Neural cell (in vitro differentiated cells): ENCODE data around the gene POLE. TPM values are rescaled to one million over a fixed set of nuclear protein-coding genes. Genes with fewer than 3 reads are reported as not detected.

ENCODE experiments used
- H2AFZ ChIP-seq: fragments of 200-600, 300-800 bp; sonication (generic), shearing (Covaris generic); 2 replicates; pipeline ENCODE4 v1.6.0; 2014; ENCODE audit warnings: low read depth, mild to moderate bottlenecking, antibody characterized with exemption, low read length, moderate library complexity
- H3F3A ChIP-seq: fragments of 200-600 bp; shearing (Covaris generic); 2 replicates; pipeline ENCODE4 v1.6.1; 2016; ENCODE audit warnings: mild to moderate bottlenecking, moderate library complexity, mixed read lengths, antibody characterized with exemption, low read length; ENCODE audit not compliant: insufficient read depth, poor library complexity, severe bottlenecking
- H3K27ac ChIP-seq: fragments of 200-600, 300-800 bp; sonication (generic), shearing (Covaris generic); 2 replicates; pipeline ENCODE4 v1.5.1; 2014; ENCODE audit warnings: mild to moderate bottlenecking, low read length, moderate library complexity
- H3K27me3 ChIP-seq: fragments of 300-800, 200-600 bp; sonication (generic), shearing (Covaris generic); 2 replicates; pipeline ENCODE4 v1.6.0; 2014; ENCODE audit warnings: mild to moderate bottlenecking, low read depth, low read length, moderate library complexity; ENCODE audit not compliant: insufficient read depth
- H3K36me3 ChIP-seq: fragments of 300-800, 200-600 bp; sonication (generic), shearing (Covaris generic); 2 replicates; pipeline ENCODE4 v1.5.1; 2014; ENCODE audit warnings: mild to moderate bottlenecking, antibody characterized with exemption, low read length, moderate library complexity; ENCODE audit not compliant: insufficient read depth
- H3K4me2 ChIP-seq: fragments of 300-800, 200-600 bp; sonication (generic), shearing (Covaris generic); 2 replicates; pipeline ENCODE4 v1.6.0; 2014; ENCODE audit warnings: mild to moderate bottlenecking, low read length
- H3K4me3 ChIP-seq: fragments of 300-800, 200-600 bp; sonication (generic), shearing (Covaris generic); 2 replicates; pipeline ENCODE4 v1.5.1; 2014; ENCODE audit warnings: mild to moderate bottlenecking, low read length, moderate library complexity
- H3K79me2 ChIP-seq: fragments of 200-600 bp; shearing (Covaris generic); replicated peaks from 2 replicates; pipeline ENCODE4 v1.6.0; 2014; ENCODE audit warnings: mild to moderate bottlenecking, low read length, moderate library complexity; ENCODE audit not compliant: insufficient read depth
- H3K9ac ChIP-seq: fragments of 300-800, 200-600 bp; sonication (generic), shearing (Covaris generic); 2 replicates; pipeline ENCODE4 v1.6.1; 2016; ENCODE audit warnings: mild to moderate bottlenecking, low read length, mixed read lengths
- H3K9me2 ChIP-seq: fragments of 200-600 bp; shearing (Covaris generic); 2 replicates; pipeline ENCODE4 v1.6.1; 2016; ENCODE audit warnings: mild to moderate bottlenecking, low read length, mixed read lengths; ENCODE audit not compliant: insufficient read depth
- H3K9me3 ChIP-seq: fragments of 200-600, 300-800 bp; sonication (generic), shearing (Covaris generic); 2 replicates; pipeline ENCODE4 v1.6.1; 2016; ENCODE audit warnings: mild to moderate bottlenecking, mixed run types, low read length, moderate library complexity, mixed read lengths
- H4K20me1 ChIP-seq: fragments of 200-600 bp; shearing (Covaris generic); 2 replicates; pipeline ENCODE4 v1.6.1; 2016; ENCODE audit warnings: mild to moderate bottlenecking, mixed run types; ENCODE audit not compliant: insufficient read depth
- EP300 ChIP-seq: fragments of 450-650 bp; conservative IDR thresholded peaks from 2 replicates; pipeline ENCODE4 v1.6.1; 2014; ENCODE audit warnings: antibody characterized with exemption, mild to moderate bottlenecking, moderate library complexity; ENCODE audit not compliant: poor library complexity, severe bottlenecking
- EZH2 ChIP-seq: fragments of 200-600, 300-800 bp; shearing (Covaris generic), sonication (generic); IDR thresholded peaks from 2 replicates; pipeline ENCODE4 v1.6.1; 2014; ENCODE audit warnings: antibody characterized with exemption, low read length, borderline replicate concordance, mild to moderate bottlenecking; ENCODE audit not compliant: insufficient read depth, poor library complexity, severe bottlenecking
- MXI1 ChIP-seq: fragments of 450-650 bp; conservative IDR thresholded peaks from 2 replicates; pipeline ENCODE4 v1.6.1; 2014; ENCODE audit warnings: antibody characterized with exemption, mild to moderate bottlenecking; ENCODE audit not compliant: poor library complexity, severe bottlenecking
- POLR2AphosphoS5 ChIP-seq: IDR thresholded peaks from 2 replicates; pipeline ENCODE4 v1.6.1; 2012
- RAD21 ChIP-seq: fragments of 450-650 bp; conservative IDR thresholded peaks from 2 replicates; pipeline ENCODE4 v1.6.1; 2014; ENCODE audit warnings: antibody characterized with exemption, mild to moderate bottlenecking, moderate library complexity
- SMC3 ChIP-seq: fragments of 450-650 bp; conservative IDR thresholded peaks from 2 replicates; pipeline ENCODE4 v1.6.1; 2014; ENCODE audit warnings: antibody characterized with exemption, mild to moderate bottlenecking, moderate library complexity; ENCODE audit not compliant: poor library complexity
- TAF1 ChIP-seq: IDR thresholded peaks from 2 replicates; pipeline ENCODE4 v1.6.1; 2012; ENCODE audit warnings: low read depth
- polyA plus RNA-seq: library from polyadenylated mRNA; depleted of rRNA; stranded (reverse); fragments of >200 nt; gene quantifications from 2 replicates; pipeline ENCODE4 v1.2.3, GENCODE V29; 2014
- TF ChIP-seq, protein P1 (sequence below): IDR thresholded peaks from 2 replicates; pipeline ENCODE4 v1.6.1; 2012; ENCODE audit warnings: borderline replicate concordance
- TF ChIP-seq, protein P2 (sequence below): fragments of 450-650 bp; IDR thresholded peaks from 2 replicates; pipeline ENCODE4 v1.5.1; 2014; ENCODE audit warnings: antibody characterized with exemption, mild to moderate bottlenecking, moderate library complexity; ENCODE audit not compliant: poor library complexity, severe bottlenecking

POLE gene
- polyA plus RNA-seq, 1 donor from 2014 or later: 8.5 TPM

DNA sequence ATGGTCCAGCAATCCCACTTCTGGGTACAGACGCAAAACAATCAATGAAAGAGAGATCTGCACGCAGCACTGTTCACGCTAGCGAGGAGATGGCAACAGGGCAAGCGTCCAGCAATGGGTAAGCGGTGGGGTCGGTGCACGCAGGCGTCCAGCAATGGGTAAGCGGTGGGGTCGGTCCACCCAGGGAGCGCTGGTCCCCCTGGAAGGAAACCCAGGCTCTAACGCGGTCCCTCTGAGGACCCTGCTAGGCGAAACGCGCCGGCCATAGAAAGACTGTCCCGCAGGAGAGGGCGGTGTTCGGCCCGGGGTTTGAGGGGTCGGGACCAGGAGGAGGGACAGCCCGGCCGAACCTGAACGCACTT, 22.9 kb upstream of the POLE start:
- H2AFZ ChIP-seq: peak overlapping the region; percentile 45
- H3K9me2 ChIP-seq: no peaks in the 10 kb centered on the region
- peak overlapping the region; percentile 63 for H3K9ac ChIP-seq
- H3K9me3 ChIP-seq: no peaks in the 10 kb centered on the region
- H3K27ac ChIP-seq: peak overlapping the region; percentile 22
- H3K4me3 ChIP-seq: peak overlapping the region; percentile 74
- no peaks in the 10 kb centered on the region for H3F3A ChIP-seq
- no peak for TF ChIP-seq SMC3
- TF ChIP-seq, protein P1, sequence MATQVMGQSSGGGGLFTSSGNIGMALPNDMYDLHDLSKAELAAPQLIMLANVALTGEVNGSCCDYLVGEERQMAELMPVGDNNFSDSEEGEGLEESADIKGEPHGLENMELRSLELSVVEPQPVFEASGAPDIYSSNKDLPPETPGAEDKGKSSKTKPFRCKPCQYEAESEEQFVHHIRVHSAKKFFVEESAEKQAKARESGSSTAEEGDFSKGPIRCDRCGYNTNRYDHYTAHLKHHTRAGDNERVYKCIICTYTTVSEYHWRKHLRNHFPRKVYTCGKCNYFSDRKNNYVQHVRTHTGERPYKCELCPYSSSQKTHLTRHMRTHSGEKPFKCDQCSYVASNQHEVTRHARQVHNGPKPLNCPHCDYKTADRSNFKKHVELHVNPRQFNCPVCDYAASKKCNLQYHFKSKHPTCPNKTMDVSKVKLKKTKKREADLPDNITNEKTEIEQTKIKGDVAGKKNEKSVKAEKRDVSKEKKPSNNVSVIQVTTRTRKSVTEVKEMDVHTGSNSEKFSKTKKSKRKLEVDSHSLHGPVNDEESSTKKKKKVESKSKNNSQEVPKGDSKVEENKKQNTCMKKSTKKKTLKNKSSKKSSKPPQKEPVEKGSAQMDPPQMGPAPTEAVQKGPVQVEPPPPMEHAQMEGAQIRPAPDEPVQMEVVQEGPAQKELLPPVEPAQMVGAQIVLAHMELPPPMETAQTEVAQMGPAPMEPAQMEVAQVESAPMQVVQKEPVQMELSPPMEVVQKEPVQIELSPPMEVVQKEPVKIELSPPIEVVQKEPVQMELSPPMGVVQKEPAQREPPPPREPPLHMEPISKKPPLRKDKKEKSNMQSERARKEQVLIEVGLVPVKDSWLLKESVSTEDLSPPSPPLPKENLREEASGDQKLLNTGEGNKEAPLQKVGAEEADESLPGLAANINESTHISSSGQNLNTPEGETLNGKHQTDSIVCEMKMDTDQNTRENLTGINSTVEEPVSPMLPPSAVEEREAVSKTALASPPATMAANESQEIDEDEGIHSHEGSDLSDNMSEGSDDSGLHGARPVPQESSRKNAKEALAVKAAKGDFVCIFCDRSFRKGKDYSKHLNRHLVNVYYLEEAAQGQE: no peak
- no peaks in the 10 kb centered on the region for H4K20me1 ChIP-seq
- H3K27me3 ChIP-seq: no peaks in the 10 kb centered on the region
- H3K36me3 ChIP-seq: no peaks in the 10 kb centered on the region
- peak overlapping the region; percentile 76 for H3K4me2 ChIP-seq
- peaks cover 19% of the 10 kb centered on the region for H3K79me2 ChIP-seq

DNA sequence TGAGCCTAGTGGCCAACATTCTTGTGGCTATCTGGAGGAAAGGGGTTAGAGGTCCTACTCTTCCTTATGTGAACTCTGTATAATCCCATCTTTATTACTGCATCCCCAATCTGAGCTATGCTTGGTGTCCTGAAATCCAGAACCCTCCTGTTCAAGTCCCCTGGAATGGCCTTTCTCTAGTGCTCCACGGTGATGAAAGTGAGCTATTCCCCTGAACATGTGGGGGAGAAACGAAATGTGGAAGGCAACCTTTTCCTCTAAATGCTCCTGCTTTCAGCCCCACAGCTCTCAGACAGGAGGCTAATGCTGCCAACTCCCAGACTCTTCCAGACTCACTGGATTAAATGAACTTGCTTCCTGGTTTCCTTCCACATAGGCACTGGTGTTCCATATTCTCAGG, 21.0 kb upstream of the POLE start:
- no peak overlapping the region for H2AFZ ChIP-seq
- H3K9ac ChIP-seq: no peak overlapping the region
- H3K9me3 ChIP-seq: no peaks in the 10 kb centered on the region
- TF ChIP-seq EP300: no peak
- no peak for TF ChIP-seq POLR2AphosphoS5
- TF ChIP-seq, protein P2, sequence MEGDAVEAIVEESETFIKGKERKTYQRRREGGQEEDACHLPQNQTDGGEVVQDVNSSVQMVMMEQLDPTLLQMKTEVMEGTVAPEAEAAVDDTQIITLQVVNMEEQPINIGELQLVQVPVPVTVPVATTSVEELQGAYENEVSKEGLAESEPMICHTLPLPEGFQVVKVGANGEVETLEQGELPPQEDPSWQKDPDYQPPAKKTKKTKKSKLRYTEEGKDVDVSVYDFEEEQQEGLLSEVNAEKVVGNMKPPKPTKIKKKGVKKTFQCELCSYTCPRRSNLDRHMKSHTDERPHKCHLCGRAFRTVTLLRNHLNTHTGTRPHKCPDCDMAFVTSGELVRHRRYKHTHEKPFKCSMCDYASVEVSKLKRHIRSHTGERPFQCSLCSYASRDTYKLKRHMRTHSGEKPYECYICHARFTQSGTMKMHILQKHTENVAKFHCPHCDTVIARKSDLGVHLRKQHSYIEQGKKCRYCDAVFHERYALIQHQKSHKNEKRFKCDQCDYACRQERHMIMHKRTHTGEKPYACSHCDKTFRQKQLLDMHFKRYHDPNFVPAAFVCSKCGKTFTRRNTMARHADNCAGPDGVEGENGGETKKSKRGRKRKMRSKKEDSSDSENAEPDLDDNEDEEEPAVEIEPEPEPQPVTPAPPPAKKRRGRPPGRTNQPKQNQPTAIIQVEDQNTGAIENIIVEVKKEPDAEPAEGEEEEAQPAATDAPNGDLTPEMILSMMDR: no peak
- TF ChIP-seq TAF1: no peak
- no peak for TF ChIP-seq MXI1
- no peak for TF ChIP-seq EZH2
- TF ChIP-seq RAD21: no peak
- TF ChIP-seq SMC3: no peak
- TF ChIP-seq, protein P1: no peak
- H3K4me2 ChIP-seq: no peak overlapping the region
- H3K27ac ChIP-seq: no peak overlapping the region
- no peaks in the 10 kb centered on the region for H3K9me2 ChIP-seq
- peaks cover 12% of the 10 kb centered on the region for H3K79me2 ChIP-seq
- no peaks in the 10 kb centered on the region for H3K27me3 ChIP-seq
- H3K4me3 ChIP-seq: no peak overlapping the region
- no peaks in the 10 kb centered on the region for H4K20me1 ChIP-seq
- H3K36me3 ChIP-seq: no peaks in the 10 kb centered on the region
- H3F3A ChIP-seq: no peaks in the 10 kb centered on the region
